Endodermal cell (in vitro differentiated cells): ENCODE data around the gene DPP6. TPM values are rescaled to one million over a fixed set of nuclear protein-coding genes. Genes with fewer than 3 reads are reported as not detected.

Source experiments
- DNase-seq: peaks from one replicate; pipeline ENCODE4 v3.0.0-alpha.2; 2017
- H3K27ac ChIP-seq: 2 replicates; pipeline ENCODE4 v1.5.1; 2013; ENCODE audit warnings: mild to moderate bottlenecking, low read depth, low read length, moderate library complexity
- H3K27me3 ChIP-seq: 2 replicates; pipeline ENCODE4 v1.6.1; 2013; ENCODE audit warnings: mild to moderate bottlenecking, low read length, moderate library complexity; ENCODE audit not compliant: insufficient read depth, control insufficient read depth, poor library complexity, severe bottlenecking
- H3K36me3 ChIP-seq: 2 replicates; pipeline ENCODE4 v1.7.0; 2013; ENCODE audit warnings: mild to moderate bottlenecking, low read length, moderate library complexity; ENCODE audit not compliant: control insufficient read depth, insufficient read depth
- H3K4me1 ChIP-seq: one replicate; pipeline ENCODE4 v1.7.0; 2013; ENCODE audit warnings: low read length; ENCODE audit not compliant: control insufficient read depth, insufficient read depth
- H3K4me3 ChIP-seq: 2 replicates; pipeline ENCODE4 v1.5.1; 2013; ENCODE audit warnings: mild to moderate bottlenecking, low read length, moderate library complexity
- H3K9ac ChIP-seq: 2 replicates; pipeline ENCODE4 v1.6.1; 2013; ENCODE audit warnings: mild to moderate bottlenecking, low read length, moderate library complexity; ENCODE audit not compliant: poor library complexity, severe bottlenecking; ENCODE audit errors: extremely low read depth
- H3K9me3 ChIP-seq: 2 replicates; pipeline ENCODE4 v1.6.1; 2013; ENCODE audit warnings: mild to moderate bottlenecking, low read length, moderate library complexity; ENCODE audit not compliant: control insufficient read depth
- H3K27ac Mint-ChIP-seq: 2 replicates; pipeline ENCODE4 v1.8.0; 2020; ENCODE audit warnings: mixed read lengths
- H3K27me3 Mint-ChIP-seq: 2 replicates; pipeline ENCODE4 v1.8.0; 2021; ENCODE audit warnings: mild to moderate bottlenecking, mixed read lengths; ENCODE audit not compliant: insufficient read depth
- H3K36me3 Mint-ChIP-seq: 2 replicates; pipeline ENCODE4 v1.8.0; 2020; ENCODE audit warnings: low read depth, mixed read lengths
- H3K4me1 Mint-ChIP-seq: 2 replicates; pipeline ENCODE4 v1.8.0; 2020; ENCODE audit warnings: mixed read lengths
- H3K4me3 Mint-ChIP-seq: 2 replicates; pipeline ENCODE4 v1.8.0; 2020; ENCODE audit warnings: mild to moderate bottlenecking, moderate library complexity, mixed read lengths
- H3K9me3 Mint-ChIP-seq: 2 replicates; pipeline ENCODE4 v1.8.0; 2020; ENCODE audit warnings: mild to moderate bottlenecking, mixed read lengths
- CTCF ChIP-seq: fragments of 200-600 bp; sonication (generic); conservative IDR thresholded peaks from 2 replicates; pipeline ENCODE4 v1.5.0; 2021; ENCODE audit warnings: antibody characterized with exemption, mild to moderate bottlenecking
- WGBS, 2 experiments: methylation state at CpG; one replicate each; pipeline versions ENCODE4 v1.1.5 to v1.1.7; 2013; ENCODE audit warnings: missing lambda C conversion rate in 2 of 2, mixed read lengths in 1 of 2; ENCODE audit not compliant: insufficient coverage in 1 of 2, insufficient read length in 1 of 2; 5-methylcytosine and 5-hydroxymethylcytosine counted together
- total RNA-seq, 2 donors: library from RNA; stranded (reverse); fragmentation: NEBNext Ultra II Directional in 1 of 2; extraction: Animal tissue kit (Norgen Biotek cat#: 25700) in 1 of 2; gene quantifications; 2 replicates in 1 of 2; 3 replicates in 1 of 2; pipeline ENCODE4 v1.2.1, GENCODE V29; 2021

DPP6 gene
- total RNA-seq, 2 donors from 2014 or later, result 1.7 to 3.0 TPM

GRCh38 chr7:154917808-154918160, 865.6 kb downstream of the DPP6 start:
- H3K36me3 Mint-ChIP-seq, result no peaks in the 10 kb centered on the region
- 95% methylated on average over 4 to 7 of the region's 7 CpGs for WGBS, 2 experiments
- peaks cover 25% of the 10 kb centered on the region for H3K27me3 Mint-ChIP-seq
- Histone ChIP-seq H3K27me3 (peaks cover 8% of the 10 kb centered on the region), H3K36me3 (no peaks in the 10 kb centered on the region), H3K4me3 (peak overlapping the region; percentile 29), H3K4me1 (peaks cover 8% of the 10 kb centered on the region), H3K9me3 (no peaks in the 10 kb centered on the region), H3K27ac (no peak overlapping the region), H3K9ac (no peak overlapping the region)
- no peak overlapping the region for H3K4me3 Mint-ChIP-seq
- no peak for DNase-seq
- peaks cover 30% of the 10 kb centered on the region for H3K4me1 Mint-ChIP-seq
- no peak for TF ChIP-seq CTCF
- peaks cover 8% of the 10 kb centered on the region for H3K9me3 Mint-ChIP-seq
- H3K27ac Mint-ChIP-seq, result peak overlapping the region; percentile 93

GRCh38 chr7:154918266-154918665, 866.1 kb downstream of the DPP6 start:
- Histone ChIP-seq H3K9me3 (no peaks in the 10 kb centered on the region), H3K4me3 (peak overlapping the region; percentile 29), H3K9ac (no peak overlapping the region), H3K36me3 (no peaks in the 10 kb centered on the region), H3K4me1 (peaks cover 8% of the 10 kb centered on the region), H3K27me3 (peaks cover 8% of the 10 kb centered on the region), H3K27ac (no peak overlapping the region)
- WGBS, 2 experiments, result 78 to 87% methylated on average over 5 to 6 of the region's 6 CpGs
- H3K9me3 Mint-ChIP-seq, result peaks cover 9% of the 10 kb centered on the region
- no peaks in the 10 kb centered on the region for H3K36me3 Mint-ChIP-seq
- H3K4me3 Mint-ChIP-seq, result peak overlapping the region; percentile 6
- DNase-seq, result no peak
- peaks cover 30% of the 10 kb centered on the region for H3K4me1 Mint-ChIP-seq
- H3K27me3 Mint-ChIP-seq, result peaks cover 25% of the 10 kb centered on the region
- peak overlapping the region; percentile 93 for H3K27ac Mint-ChIP-seq
- no peak for TF ChIP-seq CTCF

- Mint-ChIP-seq H3K36me3 (no peaks in the 10 kb centered on the region), H3K4me3 (no peak overlapping the region), H3K27me3 (peaks cover 23% of the 10 kb centered on the region), H3K27ac (peak overlapping the region; percentile 93), H3K9me3 (peaks cover 9% of the 10 kb centered on the region), H3K4me1 (peaks cover 30% of the 10 kb centered on the region)
- Histone ChIP-seq H3K4me3 (peak overlapping the region; percentile 29), H3K4me1 (peaks cover 8% of the 10 kb centered on the region), H3K27ac (no peak overlapping the region), H3K9me3 (no peaks in the 10 kb centered on the region), H3K27me3 (peaks cover 8% of the 10 kb centered on the region), H3K9ac (no peak overlapping the region), H3K36me3 (no peaks in the 10 kb centered on the region)
- TF ChIP-seq CTCF, result no peak
- WGBS, 2 experiments, result 80 to 83% methylated on average over 6 of the region's 6 CpGs
- no peak for DNase-seq
Observed at GRCh38 chr7:154918741-154919140, 866.5 kb downstream of the DPP6 start.
